HepG2 (cell line): ENCODE data around the gene MYO18A.

Experiments
- GZF1 ChIP-seq: sonication (generic); formaldehyde crosslinking; IDR thresholded peaks from 2 replicates; pipeline ENCODE4 v1.5.1; 2020; ENCODE audit warnings: mild to moderate bottlenecking, missing genetic modification reagents
- HNF1B ChIP-seq: sonication (generic); formaldehyde crosslinking; IDR thresholded peaks from 2 replicates; pipeline ENCODE4 v1.5.1; 2020; ENCODE audit warnings: mild to moderate bottlenecking, moderate library complexity, missing genetic modification reagents
- NKX3-1 ChIP-seq: sonication (generic); formaldehyde crosslinking; IDR thresholded peaks from 2 replicates; pipeline ENCODE4 v1.5.0; 2020; ENCODE audit warnings: missing genetic modification reagents
- ZBTB26 ChIP-seq: IDR thresholded peaks from 2 replicates; pipeline ENCODE4 v1.6.1; 2016; ENCODE audit warnings: missing compliant biosample characterization, missing genetic modification reagents, borderline replicate concordance
- TF ChIP-seq, protein P1 (sequence below): sonication (generic); formaldehyde crosslinking; IDR thresholded peaks from 2 replicates; pipeline ENCODE4 v1.4.0; 2020; ENCODE audit warnings: missing genetic modification reagents; ENCODE audit errors: not compliant biosample characterization

DNA sequence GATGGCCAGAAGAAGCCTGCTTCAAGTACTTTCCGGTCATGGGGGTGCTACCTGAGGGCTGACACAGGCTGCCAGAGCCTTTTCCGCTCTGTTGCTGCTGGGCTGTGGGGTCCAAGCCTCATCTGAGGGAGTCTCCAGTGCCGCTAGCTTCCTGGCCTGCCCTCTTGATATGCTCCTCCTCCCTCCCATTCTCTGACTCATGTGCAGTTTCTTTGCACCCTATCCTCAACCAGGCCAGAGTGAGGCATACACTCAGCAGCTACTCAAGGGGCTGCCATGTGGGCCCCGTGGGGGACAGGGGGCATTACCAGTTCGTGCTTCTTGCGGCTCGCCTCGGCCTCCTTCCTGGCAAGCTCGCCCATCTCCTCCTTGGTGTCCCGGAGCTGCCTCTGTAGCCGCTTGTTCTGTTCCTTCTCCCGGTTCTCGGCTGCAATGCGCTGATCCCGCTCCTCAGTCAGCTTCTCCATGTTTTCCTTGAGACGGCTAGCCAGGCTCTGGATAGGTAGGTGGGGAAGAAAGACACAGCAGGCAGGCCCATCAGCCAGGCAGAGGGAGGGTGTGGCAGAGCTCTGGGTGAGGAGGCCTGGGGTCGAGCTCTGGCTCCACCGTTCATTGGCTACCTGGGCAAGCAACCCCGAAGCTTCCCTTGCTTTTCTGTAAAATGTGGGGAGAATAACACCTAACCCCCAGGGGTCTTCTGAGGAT is 93.4 kb downstream of the MYO18A start:
- TF ChIP-seq NKX3-1 (CRISPR knock-in tag) = no peak
- no peak for TF ChIP-seq ZBTB26
- TF ChIP-seq, protein P1, sequence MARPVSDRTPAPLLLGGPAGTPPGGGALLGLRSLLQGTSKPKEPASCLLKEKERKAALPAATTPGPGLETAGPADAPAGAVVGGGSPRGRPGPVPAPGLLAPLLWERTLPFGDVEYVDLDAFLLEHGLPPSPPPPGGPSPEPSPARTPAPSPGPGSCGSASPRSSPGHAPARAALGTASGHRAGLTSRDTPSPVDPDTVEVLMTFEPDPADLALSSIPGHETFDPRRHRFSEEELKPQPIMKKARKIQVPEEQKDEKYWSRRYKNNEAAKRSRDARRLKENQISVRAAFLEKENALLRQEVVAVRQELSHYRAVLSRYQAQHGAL (CRISPR knock-in tag) = no peak
- no peak for TF ChIP-seq GZF1
- TF ChIP-seq HNF1B (CRISPR knock-in tag) = no peak
